ENCODE measurements around the gene SFRP4. TPM values are rescaled to one million over a fixed set of nuclear protein-coding genes. Genes with fewer than 3 reads are reported as not detected.

SFRP4 gene
- total RNA-seq, 1 experiment from 2014 or later: not detected

DNA sequence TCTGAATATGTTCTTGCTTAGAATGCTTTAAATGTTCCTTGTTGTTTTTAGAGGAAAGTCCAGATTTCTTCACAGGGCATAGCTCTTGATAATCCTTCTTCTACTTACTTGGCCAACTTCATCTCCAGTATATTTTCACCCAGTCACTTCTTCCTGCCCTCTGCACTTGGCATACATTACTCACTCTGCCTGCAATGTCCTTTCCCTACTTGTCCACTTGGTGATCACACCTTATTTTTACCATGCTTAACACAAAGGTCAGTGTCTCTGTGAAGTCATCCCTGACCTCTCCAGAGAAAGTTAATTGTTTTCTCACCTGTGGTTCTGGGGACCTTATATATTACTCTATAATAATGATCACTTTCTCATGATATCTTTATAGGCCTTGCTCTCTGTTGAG lies 23.3 kb downstream of the SFRP4 start:
- Histone ChIP-seq H3K4me1 (no peaks in the 10 kb centered on the region), H3K9me3 (no peaks in the 10 kb centered on the region), H3K27me3 (replicated peaks; ENCODE audit: control insufficient read depth, insufficient read depth, low read length) (no peaks in the 10 kb centered on the region), H3K4me3 (ENCODE audit: low read depth, low read length) (no peak overlapping the region), H3K36me3 (ENCODE audit: control insufficient read depth, insufficient read depth, low read length) (no peaks in the 10 kb centered on the region)
- H3K27me3 Mint-ChIP-seq (ENCODE audit: insufficient read depth, unreplicated experiment): peaks cover 10% of the 10 kb centered on the region
- no peaks in the 10 kb centered on the region for H3K9me3 Mint-ChIP-seq (ENCODE audit: unreplicated experiment)
- intact Hi-C loops (cut with micrococcal nuclease; ENCODE audit: unreplicated experiment): no loop called here
- CTCF ChIA-PET: no interaction called here
- H3K4me1 Mint-ChIP-seq (ENCODE audit: low read depth, unreplicated experiment): no peaks in the 10 kb centered on the region
- TF ChIP-seq, protein P1, sequence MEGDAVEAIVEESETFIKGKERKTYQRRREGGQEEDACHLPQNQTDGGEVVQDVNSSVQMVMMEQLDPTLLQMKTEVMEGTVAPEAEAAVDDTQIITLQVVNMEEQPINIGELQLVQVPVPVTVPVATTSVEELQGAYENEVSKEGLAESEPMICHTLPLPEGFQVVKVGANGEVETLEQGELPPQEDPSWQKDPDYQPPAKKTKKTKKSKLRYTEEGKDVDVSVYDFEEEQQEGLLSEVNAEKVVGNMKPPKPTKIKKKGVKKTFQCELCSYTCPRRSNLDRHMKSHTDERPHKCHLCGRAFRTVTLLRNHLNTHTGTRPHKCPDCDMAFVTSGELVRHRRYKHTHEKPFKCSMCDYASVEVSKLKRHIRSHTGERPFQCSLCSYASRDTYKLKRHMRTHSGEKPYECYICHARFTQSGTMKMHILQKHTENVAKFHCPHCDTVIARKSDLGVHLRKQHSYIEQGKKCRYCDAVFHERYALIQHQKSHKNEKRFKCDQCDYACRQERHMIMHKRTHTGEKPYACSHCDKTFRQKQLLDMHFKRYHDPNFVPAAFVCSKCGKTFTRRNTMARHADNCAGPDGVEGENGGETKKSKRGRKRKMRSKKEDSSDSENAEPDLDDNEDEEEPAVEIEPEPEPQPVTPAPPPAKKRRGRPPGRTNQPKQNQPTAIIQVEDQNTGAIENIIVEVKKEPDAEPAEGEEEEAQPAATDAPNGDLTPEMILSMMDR (IDR thresholded peaks at IDR 0.05; ENCODE audit: insufficient read depth in 1 of 2, low read depth in 1 of 2, low read length in 1 of 2, severe bottlenecking in 1 of 2, unreplicated experiment in 1 of 2): no peak
- no peak overlapping the region for H3K27ac Mint-ChIP-seq (ENCODE audit: unreplicated experiment)
- POLR2A ChIA-PET: no interaction called here
- no peak overlapping the region for H3K4me3 Mint-ChIP-seq (ENCODE audit: unreplicated experiment)
- DNase-seq: no peak
- H3K36me3 Mint-ChIP-seq (ENCODE audit: insufficient read depth, unreplicated experiment): no peaks in the 10 kb centered on the region
- BruUV-seq (replicated peaks): no TSS peak

DNA sequence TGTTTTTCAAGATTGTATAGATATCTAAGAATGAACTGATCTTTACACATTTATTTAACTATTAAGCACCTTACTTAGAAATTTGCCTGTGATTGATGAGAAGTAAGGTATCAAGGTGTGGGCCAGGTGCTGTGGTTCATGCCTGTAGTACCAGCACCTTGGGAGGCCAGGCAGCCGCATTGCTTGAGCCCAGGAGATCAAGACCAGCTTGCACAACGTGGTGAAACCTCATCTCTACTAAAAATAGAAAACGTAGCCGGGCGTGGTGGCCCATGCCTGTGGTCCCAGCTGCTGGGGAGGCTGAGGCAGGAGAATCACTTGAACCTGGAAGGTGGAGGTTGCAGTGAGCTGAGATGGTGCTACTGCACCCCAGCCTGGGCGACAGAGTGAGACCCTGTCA lies 34.5 kb downstream of the SFRP4 start:
- POLR2A ChIA-PET: no interaction called here
- no peak overlapping the region for H3K27ac Mint-ChIP-seq (ENCODE audit: unreplicated experiment)
- intact Hi-C loops (cut with micrococcal nuclease; ENCODE audit: unreplicated experiment): no loop called here
- TF ChIP-seq, protein P1 (IDR thresholded peaks at IDR 0.05; ENCODE audit: insufficient read depth in 1 of 2, low read depth in 1 of 2, low read length in 1 of 2, severe bottlenecking in 1 of 2, unreplicated experiment in 1 of 2): no peak
- no peaks in the 10 kb centered on the region for H3K36me3 ChIP-seq (ENCODE audit: control insufficient read depth, insufficient read depth, low read length)
- H3K4me1 ChIP-seq: no peaks in the 10 kb centered on the region
- H3K27me3 Mint-ChIP-seq (ENCODE audit: insufficient read depth, unreplicated experiment): peaks cover 4% of the 10 kb centered on the region
- no peak for DNase-seq
- no peaks in the 10 kb centered on the region for H3K9me3 ChIP-seq
- no peak overlapping the region for H3K4me3 Mint-ChIP-seq (ENCODE audit: unreplicated experiment)
- CTCF ChIA-PET: no interaction called here
- no peaks in the 10 kb centered on the region for H3K36me3 Mint-ChIP-seq (ENCODE audit: insufficient read depth, unreplicated experiment)
- no peak overlapping the region for H3K4me3 ChIP-seq (ENCODE audit: low read depth, low read length)
- H3K4me1 Mint-ChIP-seq (ENCODE audit: low read depth, unreplicated experiment): no peaks in the 10 kb centered on the region
- H3K9me3 Mint-ChIP-seq (ENCODE audit: unreplicated experiment): no peaks in the 10 kb centered on the region
- no TSS peak for BruUV-seq (replicated peaks)
- no peaks in the 10 kb centered on the region for H3K27me3 ChIP-seq (replicated peaks; ENCODE audit: control insufficient read depth, insufficient read depth, low read length)

Other genes starting within 250 kb of the SFRP4 start
- gene GPR141, start 233.1 kb downstream of the SFRP4 start, total RNA-seq (2022): not detected in 2 replicates
- gene NME8, start 68.2 kb downstream of the SFRP4 start, total RNA-seq (2022): not detected in 2 replicates
- gene EPDR1, start 3.8 kb upstream of the SFRP4 start, total RNA-seq (2022): 0.25 and 0.39 TPM in 2 replicates

Data from Caco-2 (cell line).